Mesendoderm (in vitro differentiated cells): Measurements from ENCODE around the gene DOCK9.
A peak's percentile ranks its signal among the peaks of the same experiment; 100 is the strongest.

ENCODE experiments used
- DNase-seq: peaks from one replicate; pipeline ENCODE4 v3.0.0; 2013
- H2AK5ac ChIP-seq: 2 replicates; pipeline ENCODE4 v1.6.1; 2013; ENCODE audit warnings: low read length, inconsistent platforms
- H2BK120ac ChIP-seq: 2 replicates; pipeline ENCODE4 v1.6.1; 2013; ENCODE audit warnings: low read depth, mild to moderate bottlenecking, low read length, moderate library complexity, mixed read lengths
- H2BK15ac ChIP-seq: replicated peaks from 2 replicates; pipeline ENCODE4 v1.6.1; 2013; ENCODE audit warnings: low read depth, mild to moderate bottlenecking, moderate library complexity
- H2BK5ac ChIP-seq: 2 replicates; pipeline ENCODE4 v1.6.1; 2013; ENCODE audit warnings: low read length, inconsistent platforms
- H3K18ac ChIP-seq: 2 replicates; pipeline ENCODE4 v1.6.1; 2013; ENCODE audit warnings: mild to moderate bottlenecking, low read length, mixed read lengths
- H3K23ac ChIP-seq: one replicate; pipeline ENCODE4 v1.6.1; 2013; ENCODE audit warnings: low read length
- H3K27ac ChIP-seq: 2 replicates; pipeline ENCODE4 v1.5.1; 2013; ENCODE audit warnings: low read depth, mild to moderate bottlenecking, inconsistent platforms, low read length, moderate library complexity
- H3K27me3 ChIP-seq: 2 replicates; pipeline ENCODE4 v1.6.1; 2013; ENCODE audit warnings: low read length, control low read depth, mild to moderate bottlenecking, inconsistent platforms; ENCODE audit not compliant: insufficient read depth, poor library complexity
- H3K36me3 ChIP-seq: 2 replicates; pipeline ENCODE4 v1.6.1; 2013; ENCODE audit warnings: low read length, inconsistent platforms; ENCODE audit not compliant: control insufficient read depth, insufficient read depth
- H3K4ac ChIP-seq: one replicate; pipeline ENCODE4 v1.6.1; 2013; ENCODE audit warnings: low read depth, mild to moderate bottlenecking, low read length, moderate library complexity
- H3K4me1 ChIP-seq: 2 replicates; pipeline ENCODE4 v1.6.1; 2013; ENCODE audit warnings: low read depth, low read length, inconsistent platforms; ENCODE audit not compliant: control insufficient read depth
- H3K4me2 ChIP-seq: 2 replicates; pipeline ENCODE4 v1.6.1; 2013; ENCODE audit warnings: low read length
- H3K4me3 ChIP-seq: 2 replicates; pipeline ENCODE4 v1.5.1; 2013; ENCODE audit warnings: mild to moderate bottlenecking, low read length
- H3K56ac ChIP-seq: one replicate; pipeline ENCODE4 v1.6.1; 2013; ENCODE audit warnings: low read length
- H3K79me1 ChIP-seq: 2 replicates; pipeline ENCODE4 v1.6.1; 2013; ENCODE audit warnings: low read length, inconsistent platforms
- H3K79me2 ChIP-seq: 2 replicates; pipeline ENCODE4 v1.6.1; 2013; ENCODE audit warnings: mild to moderate bottlenecking, low read length; ENCODE audit not compliant: control insufficient read depth, insufficient read depth
- H3K9ac ChIP-seq: 2 replicates; pipeline ENCODE4 v1.6.1; 2013; ENCODE audit warnings: low read length, inconsistent platforms
- H4K5ac ChIP-seq: one replicate; pipeline ENCODE4 v1.6.1; 2013; ENCODE audit warnings: low read length
- H4K8ac ChIP-seq: one replicate; pipeline ENCODE4 v1.6.1; 2013; ENCODE audit warnings: low read depth, mild to moderate bottlenecking, control low read depth, low read length, moderate library complexity
- WGBS: extraction: QIAGEN DNeasy Blood & Tissue Kit; methylation state at CpG from one replicate; pipeline ENCODE4 v1.1.7; 2013; ENCODE audit warnings: low lambda C conversion rate, missing lambda C conversion rate; ENCODE audit not compliant: insufficient coverage; ENCODE audit errors: extremely low coverage; 5-methylcytosine and 5-hydroxymethylcytosine counted together

Gene DOCK9

GRCh38 chr13:98839856-98840769, 137.8 kb downstream of the DOCK9 start:
- H3K36me3 ChIP-seq: no peaks in the 10 kb centered on the region
- H3K56ac ChIP-seq: no peak overlapping the region
- H3K79me2 ChIP-seq: no peaks in the 10 kb centered on the region
- DNase-seq: peak; percentile 94
- H2BK5ac ChIP-seq: no peak overlapping the region
- no peak overlapping the region for H3K27ac ChIP-seq
- H3K4me2 ChIP-seq: no peak overlapping the region
- H3K18ac ChIP-seq: no peak overlapping the region
- no peak overlapping the region for H2AK5ac ChIP-seq
- no peak overlapping the region for H4K8ac ChIP-seq
- H3K9ac ChIP-seq: no peak overlapping the region
- H2BK120ac ChIP-seq: no peak overlapping the region
- no peak overlapping the region for H3K4me3 ChIP-seq
- no peak overlapping the region for H4K5ac ChIP-seq
- no peaks in the 10 kb centered on the region for H3K27me3 ChIP-seq
- no peaks in the 10 kb centered on the region for H3K79me1 ChIP-seq
- no peak overlapping the region for H3K4ac ChIP-seq
- no CpG with 5 or more reads among the region's 14 CpGs for WGBS
- H3K23ac ChIP-seq: no peak overlapping the region
- H3K4me1 ChIP-seq: no peaks in the 10 kb centered on the region
- no peak overlapping the region for H2BK15ac ChIP-seq

GRCh38 chr13:98838776-98839175, 139.1 kb downstream of the DOCK9 start:
- Histone ChIP-seq H3K4me2 (no peak overlapping the region), H3K23ac (no peak overlapping the region), H3K79me2 (no peaks in the 10 kb centered on the region), H4K8ac (no peak overlapping the region), H4K5ac (no peak overlapping the region), H2BK5ac (no peak overlapping the region), H3K79me1 (no peaks in the 10 kb centered on the region), H2AK5ac (no peak overlapping the region), H3K9ac (no peak overlapping the region), H3K18ac (no peak overlapping the region), H3K27me3 (no peaks in the 10 kb centered on the region), H3K4me3 (no peak overlapping the region), H3K4ac (no peak overlapping the region), H3K27ac (no peak overlapping the region), H3K36me3 (no peaks in the 10 kb centered on the region), H3K56ac (no peak overlapping the region), H2BK15ac (no peak overlapping the region), H2BK120ac (no peak overlapping the region), H3K4me1 (no peaks in the 10 kb centered on the region)
- no peak for DNase-seq
- no CpG with 5 or more reads among the region's 2 CpGs for WGBS

GRCh38 chr13:98837896-98838295, 140.0 kb downstream of the DOCK9 start:
- Histone ChIP-seq H3K23ac (no peak overlapping the region), H2BK15ac (no peak overlapping the region), H2BK120ac (no peak overlapping the region), H3K4ac (no peak overlapping the region), H2AK5ac (no peak overlapping the region), H3K18ac (no peak overlapping the region), H3K4me2 (no peak overlapping the region), H2BK5ac (no peak overlapping the region), H3K36me3 (no peaks in the 10 kb centered on the region), H3K27ac (no peak overlapping the region), H4K5ac (no peak overlapping the region), H3K9ac (no peak overlapping the region), H4K8ac (no peak overlapping the region), H3K27me3 (no peaks in the 10 kb centered on the region), H3K4me3 (no peak overlapping the region), H3K79me1 (no peaks in the 10 kb centered on the region), H3K79me2 (no peaks in the 10 kb centered on the region), H3K4me1 (no peaks in the 10 kb centered on the region), H3K56ac (no peak overlapping the region)
- DNase-seq: no peak
- no CpG with 5 or more reads among the region's 3 CpGs for WGBS

GRCh38 chr13:98835156-98835555, 142.7 kb downstream of the DOCK9 start:
- H3K36me3 ChIP-seq: no peaks in the 10 kb centered on the region
- no CpG with 5 or more reads among the region's 3 CpGs for whole genome bisulfite sequencing
- DNase-seq: no peak

GRCh38 chr13:98834254-98834960, 143.5 kb downstream of the DOCK9 start:
- no peak overlapping the region for H4K5ac ChIP-seq
- H2BK5ac ChIP-seq: no peak overlapping the region
- no peak for DNase-seq
- no peaks in the 10 kb centered on the region for H3K79me1 ChIP-seq
- H3K4ac ChIP-seq: no peak overlapping the region
- no peaks in the 10 kb centered on the region for H3K36me3 ChIP-seq
- no peak overlapping the region for H3K56ac ChIP-seq
- H2AK5ac ChIP-seq: no peak overlapping the region
- no peak overlapping the region for H3K4me3 ChIP-seq
- H3K23ac ChIP-seq: no peak overlapping the region
- H3K4me2 ChIP-seq: no peak overlapping the region
- WGBS: no CpG with 5 or more reads among the region's 7 CpGs
- H2BK15ac ChIP-seq: no peak overlapping the region
- H3K27me3 ChIP-seq: no peaks in the 10 kb centered on the region
- no peaks in the 10 kb centered on the region for H3K4me1 ChIP-seq
- H2BK120ac ChIP-seq: no peak overlapping the region
- H3K9ac ChIP-seq: no peak overlapping the region
- H3K79me2 ChIP-seq: no peaks in the 10 kb centered on the region
- H4K8ac ChIP-seq: no peak overlapping the region
- H3K27ac ChIP-seq: no peak overlapping the region
- no peak overlapping the region for H3K18ac ChIP-seq

More at GRCh38 chr13:98835156-98835555, 142.7 kb downstream of the DOCK9 start:
- no peak overlapping the region for H2AK5ac ChIP-seq
- no peaks in the 10 kb centered on the region for H3K79me1 ChIP-seq
- H3K79me2 ChIP-seq: no peaks in the 10 kb centered on the region
- H2BK15ac ChIP-seq: no peak overlapping the region
- no peak overlapping the region for H2BK120ac ChIP-seq
- H2BK5ac ChIP-seq: no peak overlapping the region
- H4K5ac ChIP-seq: no peak overlapping the region
- H3K4me2 ChIP-seq: no peak overlapping the region
- no peak overlapping the region for H3K18ac ChIP-seq
- no peak overlapping the region for H3K9ac ChIP-seq
- H4K8ac ChIP-seq: no peak overlapping the region
- no peak overlapping the region for H3K56ac ChIP-seq
- no peak overlapping the region for H3K23ac ChIP-seq
- no peak overlapping the region for H3K4ac ChIP-seq
- no peaks in the 10 kb centered on the region for H3K27me3 ChIP-seq
- H3K4me3 ChIP-seq: no peak overlapping the region
- no peak overlapping the region for H3K27ac ChIP-seq
- H3K4me1 ChIP-seq: no peaks in the 10 kb centered on the region
